MM.1S (cell line): ENCODE data around the gene ARHGAP33.

Source experiments
- EZH2 ChIP-seq: fragments of 300-600 bp; sonication (generic); optimal IDR thresholded peaks from 2 replicates; pipeline ENCODE3; 2017; ENCODE audit warnings: low read depth, mild to moderate bottlenecking, antibody characterized with exemption, low read length, mixed read lengths
- TF ChIP-seq, protein P1 (sequence below): fragments of 300-600 bp; sonication (generic); IDR thresholded peaks from 2 replicates; pipeline ENCODE4 v1.5.1; 2016; ENCODE audit warnings: antibody characterized with exemption, low read length, mixed read lengths

DNA sequence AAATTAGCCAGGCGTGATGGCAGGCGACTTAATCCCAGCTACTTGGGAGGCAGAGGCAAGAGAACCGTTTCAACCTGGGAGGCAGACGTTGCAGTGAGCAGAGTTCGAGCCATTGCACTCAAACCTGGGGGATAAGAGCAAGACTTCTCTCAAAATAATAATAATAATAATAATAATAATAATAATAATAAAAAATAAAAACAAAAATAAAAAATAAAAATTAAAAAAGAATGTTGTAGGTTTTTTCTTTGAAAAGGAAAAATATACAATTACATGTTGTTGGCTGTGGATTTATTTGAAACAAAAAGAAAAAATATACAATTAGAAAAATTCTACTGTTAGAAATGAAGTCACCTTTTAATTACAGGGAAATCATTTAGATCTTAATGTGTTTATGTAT, 48.8 kb downstream of the ARHGAP33 start:
- TF ChIP-seq, protein P1, sequence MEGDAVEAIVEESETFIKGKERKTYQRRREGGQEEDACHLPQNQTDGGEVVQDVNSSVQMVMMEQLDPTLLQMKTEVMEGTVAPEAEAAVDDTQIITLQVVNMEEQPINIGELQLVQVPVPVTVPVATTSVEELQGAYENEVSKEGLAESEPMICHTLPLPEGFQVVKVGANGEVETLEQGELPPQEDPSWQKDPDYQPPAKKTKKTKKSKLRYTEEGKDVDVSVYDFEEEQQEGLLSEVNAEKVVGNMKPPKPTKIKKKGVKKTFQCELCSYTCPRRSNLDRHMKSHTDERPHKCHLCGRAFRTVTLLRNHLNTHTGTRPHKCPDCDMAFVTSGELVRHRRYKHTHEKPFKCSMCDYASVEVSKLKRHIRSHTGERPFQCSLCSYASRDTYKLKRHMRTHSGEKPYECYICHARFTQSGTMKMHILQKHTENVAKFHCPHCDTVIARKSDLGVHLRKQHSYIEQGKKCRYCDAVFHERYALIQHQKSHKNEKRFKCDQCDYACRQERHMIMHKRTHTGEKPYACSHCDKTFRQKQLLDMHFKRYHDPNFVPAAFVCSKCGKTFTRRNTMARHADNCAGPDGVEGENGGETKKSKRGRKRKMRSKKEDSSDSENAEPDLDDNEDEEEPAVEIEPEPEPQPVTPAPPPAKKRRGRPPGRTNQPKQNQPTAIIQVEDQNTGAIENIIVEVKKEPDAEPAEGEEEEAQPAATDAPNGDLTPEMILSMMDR = no peak
- no peak for TF ChIP-seq EZH2
